Measurements from ENCODE around the gene ZFYVE9.
"Not testable (repeated sequence)": the region's sequence is repeated elsewhere in the genome, so short reads cannot be mapped to it uniquely, and the experiment has no call there.

Gene ZFYVE9

GRCh38 chr1:52186449-52186848 lies 44.6 kb downstream of the ZFYVE9 start:
- Histone ChIP-seq H3K27ac (no peak overlapping the region), H3K4me3 (no peak overlapping the region)

DNA sequence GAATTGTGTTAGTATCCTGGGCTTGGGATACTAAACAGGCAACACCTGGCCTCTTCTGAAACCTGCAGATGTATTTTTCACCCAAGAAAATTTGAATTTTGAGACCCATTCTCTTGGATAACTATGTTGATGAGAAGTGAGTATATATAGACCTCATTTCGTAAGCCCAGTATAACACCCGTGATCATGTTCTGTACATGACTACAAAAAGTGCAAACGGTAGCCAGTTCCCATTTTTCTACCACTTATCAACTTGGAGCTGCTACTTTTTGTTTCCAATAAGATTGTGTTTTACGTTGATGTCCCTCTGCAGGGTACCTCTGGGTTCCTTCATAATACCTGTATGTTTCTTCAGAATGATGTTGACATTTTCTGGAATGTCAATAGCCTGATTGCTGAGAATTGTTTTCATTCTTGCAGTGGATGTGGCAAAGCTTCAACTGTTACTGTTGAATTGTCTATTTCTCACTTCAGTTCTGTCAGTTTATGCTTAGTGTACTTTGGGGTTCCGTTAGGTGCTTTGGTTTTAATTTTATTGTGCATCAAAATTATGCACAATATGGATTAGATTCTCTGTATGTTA lies 48.1 kb downstream of the ZFYVE9 start:
- H3K27ac ChIP-seq: no peak overlapping the region
- H3K4me3 ChIP-seq: no peak overlapping the region

DNA sequence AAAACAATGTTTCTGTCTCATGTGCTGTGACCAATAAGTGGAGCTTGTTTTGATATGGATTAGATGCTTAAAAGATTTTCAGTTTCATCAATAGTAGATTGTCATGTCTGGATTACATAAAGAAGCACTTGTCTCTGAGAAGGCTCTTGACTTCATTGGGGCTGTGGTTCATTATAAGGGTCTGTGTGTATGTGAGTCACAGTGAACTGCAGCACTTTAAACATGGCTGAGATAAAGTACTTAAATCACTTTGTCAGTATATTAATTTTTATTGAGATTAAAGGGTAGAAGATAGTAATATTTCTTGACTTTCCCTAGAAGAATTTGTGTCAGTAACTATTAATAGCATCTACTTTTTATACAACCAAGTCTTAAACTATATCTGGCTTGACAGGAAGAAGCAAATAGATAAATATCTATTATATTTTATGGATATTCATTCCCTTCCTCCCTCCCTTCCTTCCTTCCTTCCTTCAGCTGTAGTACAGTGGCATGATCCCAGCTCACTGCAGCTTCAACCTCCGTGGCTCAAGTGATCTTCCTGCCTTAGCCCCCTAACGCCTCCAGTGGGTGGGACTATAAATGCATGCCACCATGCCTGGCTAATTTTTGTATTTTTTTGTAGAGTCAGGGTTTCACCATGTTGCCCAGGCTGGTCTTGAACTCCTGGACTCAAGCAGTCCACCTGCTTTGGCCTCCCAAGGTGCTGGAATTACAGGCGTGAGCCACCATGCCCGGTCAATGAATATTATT lies 48.8 kb downstream of the ZFYVE9 start:
- Histone ChIP-seq H3K4me3 (no peak overlapping the region), H3K27ac (no peak overlapping the region)

DNA sequence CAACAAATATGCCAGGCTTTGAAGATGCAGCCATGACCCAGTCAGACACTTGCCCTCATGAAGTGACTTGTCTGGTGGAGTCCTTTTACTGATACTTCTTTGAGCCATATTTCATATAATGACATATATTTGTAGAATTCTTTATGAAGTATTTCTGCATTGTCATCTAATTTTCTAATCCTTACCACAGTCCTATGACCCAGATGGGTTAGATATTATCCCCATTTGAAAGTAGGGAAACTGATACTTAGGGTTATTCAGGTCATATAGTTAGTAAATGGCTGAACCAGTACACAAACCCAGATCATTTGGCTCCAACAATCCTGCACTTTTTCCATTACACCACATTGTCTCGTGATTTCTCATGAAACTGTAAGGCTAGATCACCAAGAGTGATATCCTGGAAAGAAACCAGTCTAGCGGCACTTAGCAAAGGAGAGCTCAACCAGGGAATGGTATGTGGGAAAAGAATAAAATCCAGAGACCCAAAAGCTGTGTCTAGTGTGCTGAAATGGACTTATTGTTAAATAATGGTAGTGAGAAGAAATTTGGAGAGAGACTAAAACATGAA lies 49.6 kb downstream of the ZFYVE9 start:
- H3K27ac ChIP-seq: no peak overlapping the region

DNA sequence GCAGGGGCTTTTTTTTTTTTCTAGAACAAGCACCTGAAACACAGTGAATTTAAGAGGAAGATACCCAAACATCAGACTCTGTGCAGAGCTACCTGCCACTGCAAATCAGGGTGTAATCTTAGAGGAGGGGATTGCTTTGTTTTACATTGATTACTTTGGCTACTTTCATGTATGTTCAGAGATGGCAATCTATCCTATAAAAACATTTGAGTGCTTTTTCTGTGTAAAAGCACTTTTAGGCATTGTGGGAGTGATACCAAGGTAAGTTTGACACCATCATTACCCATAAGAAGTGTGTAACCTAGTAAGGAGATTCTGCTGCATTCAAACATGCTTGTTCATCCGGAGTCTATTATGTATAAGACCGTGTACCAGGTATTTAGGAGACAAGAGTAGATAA lies 50.1 kb downstream of the ZFYVE9 start:
- H3K27ac ChIP-seq: no peak overlapping the region
- no peak overlapping the region for H3K4me3 ChIP-seq

More for the DNA sequence above, 49.6 kb downstream of the ZFYVE9 start:
- no peak overlapping the region for H3K4me3 ChIP-seq

DNA sequence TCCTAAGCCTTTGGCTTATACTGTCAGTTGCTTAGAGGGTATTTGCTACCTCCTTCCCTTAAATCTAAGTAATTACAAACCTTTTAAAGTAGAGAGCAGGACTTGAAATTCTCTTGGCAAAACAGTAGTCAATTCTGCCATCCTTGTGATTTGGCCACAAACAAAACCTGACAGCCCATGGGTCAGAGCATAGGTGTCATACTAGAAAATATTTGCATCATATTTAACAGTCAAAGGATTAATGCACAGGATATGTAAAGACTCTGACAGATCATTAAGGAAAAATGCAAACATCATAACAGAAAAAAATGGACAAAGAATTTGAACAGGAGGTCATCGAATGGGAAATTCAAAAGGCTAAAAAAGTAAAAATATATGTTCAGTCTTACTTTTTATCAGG lies 50.5 kb downstream of the ZFYVE9 start:
- Histone ChIP-seq H3K27ac (no peak overlapping the region), H3K4me3 (no peak overlapping the region)

DNA sequence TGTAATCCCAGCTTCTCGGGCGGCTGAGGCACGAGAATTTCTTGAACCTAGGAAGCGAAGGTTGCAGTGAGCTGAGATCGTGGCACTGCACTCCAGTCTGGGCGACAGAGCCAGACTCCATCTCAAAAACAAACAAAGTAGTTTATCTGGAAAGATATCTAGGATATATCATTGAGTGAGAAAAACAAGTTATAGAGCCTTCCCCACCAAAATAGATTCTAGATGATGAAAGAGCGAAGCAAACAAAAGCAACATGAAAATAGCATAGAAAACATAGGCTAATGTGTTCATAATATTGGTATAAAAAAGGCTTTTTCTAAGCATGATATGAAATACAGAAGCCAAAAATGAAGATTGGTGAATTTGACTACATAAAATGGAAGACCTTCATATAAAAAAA lies 52.1 kb downstream of the ZFYVE9 start:
- no peak overlapping the region for H3K4me3 ChIP-seq
- no peak overlapping the region for H3K27ac ChIP-seq

DNA sequence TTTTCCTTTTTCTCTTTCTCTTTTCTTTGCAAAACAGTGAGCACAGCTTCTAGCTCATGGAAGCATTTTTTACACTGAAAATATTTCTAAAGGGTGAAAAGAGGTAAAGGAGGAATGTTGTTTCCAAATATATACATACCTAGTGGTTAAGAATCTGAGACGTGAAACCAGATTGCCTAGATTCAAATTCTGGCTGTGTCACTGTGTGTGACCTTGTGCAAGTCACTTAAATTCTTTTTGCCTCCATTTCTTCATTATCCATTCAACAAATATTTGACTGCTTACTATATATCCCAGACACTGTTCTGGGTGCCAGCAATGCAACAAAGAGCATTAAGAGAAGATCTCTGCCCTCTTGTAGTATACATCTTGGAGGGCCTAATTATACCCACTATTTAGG lies 53.3 kb downstream of the ZFYVE9 start:
- H3K27ac ChIP-seq: no peak overlapping the region
- no peak overlapping the region for H3K4me3 ChIP-seq

DNA sequence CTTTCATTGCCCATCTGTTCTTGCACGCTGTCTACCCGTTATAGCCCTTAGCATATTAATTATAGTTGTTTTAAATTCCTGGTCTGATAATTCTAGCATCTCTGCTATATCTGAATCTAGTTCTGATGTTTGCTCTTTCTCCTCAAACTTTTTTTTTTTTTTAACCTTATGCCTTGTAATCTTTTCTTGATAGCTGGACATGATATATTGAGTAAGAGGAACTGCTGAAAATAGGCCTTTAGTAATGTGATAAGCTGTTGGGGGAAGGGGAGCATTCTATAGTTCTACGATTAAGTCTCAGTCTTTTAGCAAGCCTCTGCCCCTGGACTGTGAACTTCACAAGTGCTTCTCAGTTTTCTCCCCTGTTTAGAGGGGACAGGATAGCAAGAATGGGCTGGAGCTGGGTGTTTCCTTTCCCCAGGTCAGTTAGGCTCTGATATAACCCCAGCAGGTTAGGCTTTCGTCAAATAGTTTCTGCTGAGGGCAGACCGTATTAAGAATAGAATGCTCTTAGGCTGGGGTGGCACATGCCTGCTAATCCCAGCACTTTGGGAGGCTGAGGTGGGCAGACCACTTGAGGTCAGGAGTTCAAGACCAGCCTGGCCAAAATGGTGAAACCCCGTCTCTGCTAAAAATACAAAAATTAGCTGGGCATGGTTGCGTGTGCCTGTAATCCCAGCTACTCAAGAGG lies 62.2 kb downstream of the ZFYVE9 start:
- Histone ChIP-seq H3K27ac (no peak overlapping the region), H3K4me3 (no peak overlapping the region)

DNA sequence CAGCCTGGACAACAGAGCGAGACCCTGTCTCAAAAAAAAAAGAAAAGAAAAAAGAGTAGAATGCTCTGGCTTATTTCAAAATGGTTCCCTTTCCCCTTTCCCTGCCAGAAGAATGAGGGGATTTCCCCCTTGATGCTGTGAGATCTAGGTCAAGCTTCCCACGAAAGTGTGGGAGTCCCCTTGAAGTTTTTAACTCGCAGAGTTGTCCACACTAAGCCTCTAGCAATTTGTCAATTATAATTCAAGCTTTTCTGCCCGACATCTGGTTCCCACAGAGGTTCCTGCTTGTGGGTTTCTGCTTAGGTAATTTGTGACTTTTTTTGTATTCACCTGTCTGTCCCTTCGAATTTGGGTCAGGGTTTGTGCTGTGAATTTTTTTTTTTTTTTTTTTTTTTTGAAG lies 62.8 kb downstream of the ZFYVE9 start:
- H3K27ac ChIP-seq: no peak overlapping the region
- no peak overlapping the region for H3K4me3 ChIP-seq

DNA sequence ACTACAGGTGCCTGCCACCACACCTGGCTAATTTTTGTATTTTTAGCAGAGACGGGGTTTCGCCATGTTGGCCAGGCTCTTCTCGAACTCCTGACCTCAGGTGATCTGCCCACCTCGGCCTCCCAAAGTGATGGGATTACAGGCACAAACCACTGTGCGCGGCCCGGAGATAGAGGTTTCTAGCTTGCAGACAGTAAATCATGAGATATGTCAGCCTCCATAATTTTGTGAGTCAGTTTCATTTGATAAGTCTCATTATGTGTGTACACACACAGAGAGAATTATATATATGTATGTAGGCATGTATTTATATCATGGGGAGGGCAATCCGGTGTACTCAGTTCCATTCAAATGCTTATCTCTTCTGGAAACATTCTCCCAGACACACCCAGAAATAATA lies 64.8 kb downstream of the ZFYVE9 start:
- H3K4me3 ChIP-seq, H3K27ac ChIP-seq: not testable (repeated sequence)

DNA sequence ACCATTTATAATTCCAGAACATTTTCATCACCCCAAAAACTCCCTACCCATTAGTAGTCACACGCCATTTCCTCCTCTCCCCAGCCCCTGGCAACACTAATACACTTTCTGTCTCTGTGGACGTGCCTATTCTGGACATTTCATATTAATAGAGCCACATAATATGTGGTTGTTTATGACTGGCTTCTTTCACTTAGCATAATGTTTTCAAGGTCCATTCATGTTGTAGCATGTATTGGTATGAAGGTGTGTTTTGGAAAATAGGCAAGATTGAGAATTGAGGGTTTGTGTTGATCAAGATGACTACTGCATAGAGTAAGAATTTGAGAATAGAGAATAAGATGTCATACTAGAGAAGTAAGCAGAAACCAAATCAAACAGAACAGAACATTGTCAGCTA lies 67.5 kb downstream of the ZFYVE9 start:
- Histone ChIP-seq H3K27ac (peak overlapping the region in 1 of 21 experiments; percentile 20), H3K4me3 (no peak overlapping the region)

DNA sequence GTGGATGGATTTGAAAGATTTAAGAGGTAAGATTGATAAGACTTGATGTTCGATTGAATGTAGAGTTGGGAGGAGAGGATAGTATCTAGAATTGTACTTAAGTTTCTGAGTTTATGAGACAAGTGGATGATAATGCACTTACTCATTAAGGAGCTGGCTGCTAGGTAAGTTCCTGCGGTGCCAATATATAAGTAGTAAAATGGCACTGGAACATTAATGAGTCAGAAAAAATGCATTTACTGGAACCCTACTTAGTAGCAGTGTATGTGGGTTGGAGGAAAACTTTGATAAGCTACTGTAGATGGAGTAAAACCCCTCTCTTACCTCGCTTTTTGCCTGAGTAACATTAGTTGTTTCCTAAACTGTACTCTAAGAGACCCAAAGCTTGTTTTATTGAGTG lies 68.2 kb downstream of the ZFYVE9 start:
- Histone ChIP-seq H3K27ac (peak overlapping the region in 1 of 21 experiments; percentile 20), H3K4me3 (no peak overlapping the region)

DNA sequence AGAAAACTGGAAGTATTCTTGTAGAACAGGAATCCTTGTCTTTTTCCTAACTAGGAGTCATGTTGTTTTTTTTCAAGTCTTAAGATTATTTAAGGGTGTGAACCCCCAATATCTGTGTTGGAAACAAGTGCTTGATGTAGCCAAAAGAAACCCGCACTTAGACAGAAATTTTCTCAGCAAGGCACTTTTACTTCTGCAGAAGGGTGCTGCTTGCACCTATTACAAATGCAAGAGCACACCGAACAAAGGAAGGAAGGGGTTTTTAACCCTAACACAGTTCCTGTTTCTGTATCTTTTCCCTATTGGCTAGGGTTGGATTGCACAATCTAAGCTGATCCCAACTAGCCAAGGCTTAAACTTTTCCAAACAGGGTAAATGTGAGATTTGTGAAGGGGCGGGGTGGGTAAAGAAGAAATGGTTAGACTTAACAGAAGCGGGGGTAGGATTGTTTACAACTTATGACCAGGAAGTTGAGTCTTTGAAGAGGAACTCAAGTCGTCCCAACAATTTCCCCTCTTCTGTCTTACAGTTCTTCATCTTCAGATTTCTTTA lies 75.1 kb downstream of the ZFYVE9 start:
- Histone ChIP-seq H3K4me3 (no peak overlapping the region), H3K27ac (no peak overlapping the region)

DNA sequence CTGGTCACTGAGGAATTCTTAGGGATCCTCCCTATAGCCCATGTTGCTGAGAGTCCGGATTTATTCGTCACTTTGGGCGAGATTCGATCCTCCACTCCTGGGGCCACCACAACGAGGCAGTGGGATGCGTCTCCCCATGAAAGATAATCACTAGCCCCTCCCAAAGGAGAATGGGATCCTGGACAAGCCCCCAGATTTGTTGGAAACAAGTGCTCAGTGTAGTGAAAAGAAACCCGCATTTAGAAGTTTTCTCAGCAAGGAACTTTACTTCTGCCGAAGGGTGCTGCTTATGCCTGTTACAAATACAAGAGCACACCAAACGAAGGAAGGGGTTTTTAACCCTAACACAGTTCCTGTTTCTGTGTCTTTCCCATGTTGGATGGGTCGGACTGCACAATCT lies 83.3 kb downstream of the ZFYVE9 start:
- H3K4me3 ChIP-seq: no peak overlapping the region
- no peak overlapping the region for H3K27ac ChIP-seq

GRCh38 chr1:52229494-52229893 lies 87.6 kb downstream of the ZFYVE9 start:
- H3K27ac ChIP-seq: no peak overlapping the region
- no peak overlapping the region for H3K4me3 ChIP-seq

DNA sequence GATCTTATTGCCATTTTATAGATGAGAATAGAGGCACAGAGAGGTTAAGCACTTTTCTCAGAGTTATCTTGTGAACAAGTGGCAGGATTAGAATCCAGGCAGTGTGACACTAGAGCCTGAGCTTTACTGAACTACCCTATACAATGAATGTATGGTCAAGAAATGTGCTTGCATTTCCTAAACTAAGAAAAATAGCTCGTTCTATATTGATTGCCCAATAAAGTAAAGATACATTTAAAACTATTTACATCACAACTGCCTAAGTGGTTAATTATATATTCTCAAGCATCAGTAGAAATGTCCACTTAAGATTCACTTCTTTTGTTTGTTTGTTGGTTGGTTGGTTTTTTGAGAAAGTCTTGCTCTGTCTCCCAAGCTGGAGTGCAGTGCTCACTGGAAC lies 91.6 kb downstream of the ZFYVE9 start:
- H3K27ac ChIP-seq: no peak overlapping the region
- no peak overlapping the region for H3K4me3 ChIP-seq

GRCh38 chr1:52234014-52234413 lies 92.1 kb downstream of the ZFYVE9 start:
- Histone ChIP-seq H3K27ac (no peak overlapping the region), H3K4me3 (no peak overlapping the region)

DNA sequence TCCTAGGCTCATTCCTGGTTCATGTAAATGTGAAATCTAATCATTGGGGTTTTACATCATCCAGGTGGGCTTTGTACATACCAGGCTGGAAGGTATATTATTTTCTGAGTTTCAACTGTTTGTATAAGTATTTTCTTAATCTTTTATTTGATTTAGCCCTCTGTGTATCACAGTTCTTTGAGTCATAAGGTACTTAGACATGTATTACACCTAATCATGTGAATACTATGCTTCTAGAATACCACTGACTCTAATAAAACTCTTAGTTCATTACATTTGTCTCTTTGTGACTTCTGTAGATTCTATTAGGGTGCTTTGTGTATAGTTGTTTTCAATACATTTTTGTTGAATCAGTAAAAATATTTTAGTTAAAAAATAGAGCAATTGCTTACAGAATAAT lies 92.8 kb downstream of the ZFYVE9 start:
- H3K27ac ChIP-seq: no peak overlapping the region

GRCh38 chr1:52235646-52236045 lies 93.8 kb downstream of the ZFYVE9 start:
- H3K27ac ChIP-seq: no peak overlapping the region
- no peak overlapping the region for H3K4me3 ChIP-seq

More for the DNA sequence above, 92.8 kb downstream of the ZFYVE9 start:
- no peak overlapping the region for H3K4me3 ChIP-seq

DNA sequence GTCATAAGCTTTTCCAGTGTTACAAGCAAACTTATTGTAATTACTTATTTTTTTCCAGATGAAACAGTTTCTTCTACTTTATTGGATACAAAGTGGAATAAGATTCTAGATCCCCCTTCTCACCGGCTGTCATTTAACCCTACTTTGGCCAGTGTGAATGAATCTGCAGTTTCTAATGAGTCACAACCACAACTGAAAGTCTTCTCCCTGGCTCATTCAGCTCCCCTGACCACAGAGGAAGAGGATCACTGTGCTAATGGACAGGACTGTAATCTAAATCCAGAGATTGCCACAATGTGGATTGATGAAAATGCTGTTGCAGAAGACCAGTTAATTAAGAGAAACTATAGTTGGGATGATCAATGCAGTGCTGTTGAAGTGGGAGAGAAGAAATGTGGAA lies 95.5 kb downstream of the ZFYVE9 start:
- Histone ChIP-seq H3K27ac (no peak overlapping the region), H3K4me3 (no peak overlapping the region)

Data from skin epidermis (tissue), 12 donors.